Esophagus muscularis mucosa (tissue), 4 donors: ENCODE measurements around the gene NDUFAF2.

Experiments used
- CTCF ChIP-seq, 3 experiments: fragments of 200-600 bp in 2 of 3; fragments of 450-650 bp in 1 of 3; sonication (generic) in 2 of 3; IDR thresholded peaks; one replicate each; pipeline ENCODE4 v1.5.1; 2017 to 2019; ENCODE audit warnings: antibody characterized with exemption in 3 of 3, mild to moderate bottlenecking in 2 of 3, moderate library complexity in 1 of 3
- EP300 ChIP-seq: sonication (generic); formaldehyde crosslinking; IDR thresholded peaks from one replicate; pipeline ENCODE4 v1.6.1; 2017; ENCODE audit warnings: antibody characterized with exemption
- POLR2A ChIP-seq: fragments of 450-650 bp; IDR thresholded peaks from one replicate; pipeline ENCODE4 v1.6.1; 2017; ENCODE audit warnings: antibody characterized with exemption, moderate library complexity, mild to moderate bottlenecking, low read depth

GRCh38 chr5:60996368-60996767 lies 51.4 kb downstream of the NDUFAF2 start:
- TF ChIP-seq POLR2A (no peak), CTCF (IDR thresholded peaks at IDR 0.05) (no peak), EP300 (no peak)
